Right lobe of liver (tissue), 6 donors: ENCODE results near the gene KAZN. TPM values are rescaled to one million over a fixed set of nuclear protein-coding genes. Genes with fewer than 3 reads are reported as not detected.

Experiments
- ATAC-seq, 4 donors: fragments of 200-7000 bp; cut with Tn5 transposase; one replicate each; pipeline ENCODE4 v1.9.1; 2020; ENCODE audit warnings: mild to moderate bottlenecking in 4 of 4, moderate library complexity in 4 of 4
- DNase-seq, 3 donors: peaks; one replicate each; pipeline ENCODE4 v3.0.0-alpha.2; 2020
- H3K27ac ChIP-seq, 3 donors: fragments of 200-600 bp; one replicate each; pipeline ENCODE4 v1.8.0; 2022
- H3K27me3 ChIP-seq, 2 donors: fragments of 200-600 bp; one replicate each; pipeline ENCODE4 v1.8.0; 2022
- H3K36me3 ChIP-seq, 4 donors: fragments of 200-600 bp; sonication (generic) in 1 of 4; one replicate each; pipeline versions ENCODE4 v1.5.1 to v1.8.0; 2017 to 2022; ENCODE audit warnings: control low read depth in 1 of 4
- H3K4me1 ChIP-seq, 4 donors: fragments of 200-600 bp; sonication (generic) in 1 of 4; one replicate each; pipeline versions ENCODE4 v1.5.1 to v1.8.0; 2017 to 2022; ENCODE audit warnings: control low read depth in 1 of 4
- H3K4me3 ChIP-seq, 3 donors: fragments of 200-600 bp; one replicate each; pipeline ENCODE4 v1.8.0; 2022
- H3K9me3 ChIP-seq, 4 donors: fragments of 200-600 bp; sonication (generic) in 1 of 4; one replicate each; pipeline versions ENCODE4 v1.5.1 to v1.8.0; 2017 to 2022; ENCODE audit warnings: control low read depth in 1 of 4
- POLR2A ChIP-seq: fragments of 450-650 bp; IDR thresholded peaks from one replicate; pipeline ENCODE4 v1.6.1; 2017; ENCODE audit warnings: antibody characterized with exemption, mild to moderate bottlenecking
- WGBS: methylation state at CpG from one replicate; pipeline ENCODE4 v1.1.6; 2018; ENCODE audit warnings: low coverage, low lambda C conversion rate; ENCODE audit not compliant: insufficient coverage; ENCODE audit errors: missing lambda C conversion rate; 5-methylcytosine and 5-hydroxymethylcytosine counted together
- intact Hi-C, 2 donors: fragments of 100-400 bp; cut with DNase I; formaldehyde crosslinking; loops; one replicate each; pipeline versions ENCODE4 v1.11.2 to v1.14.1; 2022
- total RNA-seq, 6 experiments: library from RNA; depleted of rRNA in 2 of 6; stranded (reverse); fragments of >200 nt in 2 of 6; fragmentation: NEBNext Ultra II Directional in 3 of 6; extraction: Animal tissue kit (Norgen Biotek cat#: 25700) in 3 of 6; gene quantifications; one replicate each; pipeline versions ENCODE4 v1.1.0 to v1.2.4, GENCODE V29; 2016 to 2023
- TF ChIP-seq, protein P1 (sequence below), 4 donors: fragments of 200-600 bp in 3 of 4; fragments of 450-650 bp in 1 of 4; IDR thresholded peaks; one replicate each; pipeline versions ENCODE4 v1.5.1 to v1.8.0; 2016 to 2022; ENCODE audit warnings: antibody characterized with exemption in 4 of 4, mild to moderate bottlenecking in 2 of 4
- donor health status: DM: no; HTN: yes; CAD: no.
- donor health status: DM: no; HTN: no; CAD: no.
- donor health status: DM: no; HTN: no; CAD: no.
- donor health status: DM: no; HTN: yes; CAD: no.
- donor health status: DM: no; HTN: yes; CAD: no.

KAZN gene
- total RNA-seq, 6 experiments from 2014 or later: 1.5 to 7.2 (median 2.7) TPM

DNA sequence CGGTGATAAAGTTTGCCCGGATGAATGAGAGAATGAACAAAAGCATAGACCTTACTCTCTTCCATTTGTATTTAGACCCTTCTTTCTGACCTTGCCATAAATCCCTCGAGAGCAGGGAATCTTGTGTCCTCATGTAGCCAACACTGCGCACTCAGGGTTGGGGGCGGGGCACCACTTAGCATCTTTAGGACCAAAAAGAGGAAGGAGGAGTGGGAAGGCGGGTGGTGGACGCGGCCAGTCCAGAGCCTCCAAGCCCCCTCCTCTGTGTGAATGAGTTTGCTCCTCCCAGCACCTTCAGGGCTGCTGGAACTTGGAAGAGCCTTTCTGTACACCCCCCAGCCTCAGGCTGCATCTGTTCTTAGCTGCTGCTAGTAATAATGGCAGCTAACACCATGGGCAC is 413.2 kb downstream of the KAZN start:
- Histone ChIP-seq H3K27me3 (no peaks in the 10 kb centered on the region), H3K4me3 (no peak overlapping the region), H3K27ac (no peak overlapping the region), H3K4me1 (peaks cover 0 to 4% (median 0%) of the 10 kb centered on the region in 4 donors), H3K9me3 (no peaks in the 10 kb centered on the region), H3K36me3 (no peaks in the 10 kb centered on the region)
- ATAC-seq (no peak), DNase-seq (no peak)
- intact Hi-C loops: no loop called here
- TF ChIP-seq, protein P1, sequence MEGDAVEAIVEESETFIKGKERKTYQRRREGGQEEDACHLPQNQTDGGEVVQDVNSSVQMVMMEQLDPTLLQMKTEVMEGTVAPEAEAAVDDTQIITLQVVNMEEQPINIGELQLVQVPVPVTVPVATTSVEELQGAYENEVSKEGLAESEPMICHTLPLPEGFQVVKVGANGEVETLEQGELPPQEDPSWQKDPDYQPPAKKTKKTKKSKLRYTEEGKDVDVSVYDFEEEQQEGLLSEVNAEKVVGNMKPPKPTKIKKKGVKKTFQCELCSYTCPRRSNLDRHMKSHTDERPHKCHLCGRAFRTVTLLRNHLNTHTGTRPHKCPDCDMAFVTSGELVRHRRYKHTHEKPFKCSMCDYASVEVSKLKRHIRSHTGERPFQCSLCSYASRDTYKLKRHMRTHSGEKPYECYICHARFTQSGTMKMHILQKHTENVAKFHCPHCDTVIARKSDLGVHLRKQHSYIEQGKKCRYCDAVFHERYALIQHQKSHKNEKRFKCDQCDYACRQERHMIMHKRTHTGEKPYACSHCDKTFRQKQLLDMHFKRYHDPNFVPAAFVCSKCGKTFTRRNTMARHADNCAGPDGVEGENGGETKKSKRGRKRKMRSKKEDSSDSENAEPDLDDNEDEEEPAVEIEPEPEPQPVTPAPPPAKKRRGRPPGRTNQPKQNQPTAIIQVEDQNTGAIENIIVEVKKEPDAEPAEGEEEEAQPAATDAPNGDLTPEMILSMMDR (IDR thresholded peaks at IDR 0.05): no peak
- TF ChIP-seq POLR2A: no peak
- WGBS: 70% methylated on average over 7 of the region's 8 CpGs

DNA sequence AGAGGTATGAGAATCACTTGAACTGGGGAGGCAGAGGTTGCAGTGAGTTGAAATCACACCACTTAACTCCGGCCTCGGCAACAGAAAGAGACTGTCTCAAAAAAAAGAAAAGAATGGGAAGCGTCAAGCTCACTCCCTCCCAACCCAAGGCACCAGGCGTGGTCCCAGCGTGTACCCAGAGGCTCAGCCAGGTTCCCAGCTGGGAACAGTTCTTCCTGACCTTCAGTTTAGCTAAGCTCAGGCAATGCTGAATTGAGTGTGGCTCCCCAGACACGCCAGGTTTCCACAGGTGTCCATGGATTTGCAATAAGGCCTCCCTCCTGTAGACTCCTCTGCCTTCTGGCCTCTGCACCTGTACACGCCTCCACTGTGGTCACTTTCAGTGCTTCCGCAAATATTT is 414.3 kb downstream of the KAZN start:
- TF ChIP-seq, protein P1 (IDR thresholded peaks at IDR 0.05): no peak
- no peak for TF ChIP-seq POLR2A
- H3K27me3 ChIP-seq: no peaks in the 10 kb centered on the region
- WGBS: 54% methylated on average over 3 of the region's 8 CpGs
- H3K4me3 ChIP-seq: no peak overlapping the region
- H3K27ac ChIP-seq: no peak overlapping the region
- peaks cover 0 to 4% (median 0%) of the 10 kb centered on the region in 4 donors for H3K4me1 ChIP-seq
- no peak for DNase-seq
- H3K36me3 ChIP-seq: no peaks in the 10 kb centered on the region
- intact Hi-C loops: no loop called here
- no peak for ATAC-seq
- no peaks in the 10 kb centered on the region for H3K9me3 ChIP-seq

DNA sequence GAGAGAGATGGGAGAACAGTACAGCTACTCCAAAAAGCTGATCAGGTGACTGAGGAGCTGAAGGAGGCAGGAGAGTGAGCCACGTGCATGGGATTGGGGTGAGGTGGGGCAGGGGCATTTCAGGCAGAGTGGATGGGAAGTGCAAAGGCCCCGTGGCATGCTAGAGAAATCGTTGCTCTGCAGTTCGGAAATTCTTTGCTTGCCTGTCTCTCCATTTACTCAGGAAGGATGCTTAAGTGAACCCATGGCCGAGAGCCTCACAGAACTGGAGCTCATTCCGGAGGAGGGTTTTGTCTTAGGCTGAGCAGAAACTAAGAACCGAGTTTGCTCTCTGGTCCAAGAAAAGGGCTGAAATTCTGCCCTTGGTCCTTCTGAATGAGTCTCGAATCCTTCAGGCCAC is 415.3 kb downstream of the KAZN start:
- WGBS: 58% methylated on average over 5 of the region's 8 CpGs
- intact Hi-C loops: no loop called here
- Histone ChIP-seq H3K4me1 (no peaks in the 10 kb centered on the region), H3K9me3 (no peaks in the 10 kb centered on the region), H3K36me3 (no peaks in the 10 kb centered on the region), H3K27ac (no peak overlapping the region), H3K4me3 (no peak overlapping the region), H3K27me3 (no peaks in the 10 kb centered on the region)
- DNase-seq (no peak), ATAC-seq (no peak)
- TF ChIP-seq, protein P1 (IDR thresholded peaks at IDR 0.05): no peak
- no peak for TF ChIP-seq POLR2A

DNA sequence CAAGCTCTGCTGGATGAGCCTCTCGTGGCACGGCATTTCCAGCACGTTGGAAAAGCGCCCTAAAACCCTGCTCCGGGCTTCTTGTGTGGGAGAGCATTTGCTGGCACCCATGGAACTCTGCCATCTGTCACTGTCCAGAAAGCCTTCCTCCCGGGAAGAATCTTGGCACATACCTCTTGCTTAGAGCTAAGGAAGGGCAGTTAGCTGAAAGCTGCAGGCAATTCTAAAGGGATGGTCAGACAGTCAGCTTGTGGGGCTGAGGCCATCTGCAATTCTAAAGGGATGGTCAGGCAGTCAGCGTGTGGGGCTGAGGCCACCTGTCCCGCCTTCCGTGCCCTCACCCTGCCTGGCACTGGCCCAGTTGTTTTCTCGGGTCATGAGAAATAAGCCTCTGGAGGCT is 416.0 kb downstream of the KAZN start:
- 49% methylated on average over 8 of the region's 10 CpGs for WGBS
- H3K36me3 ChIP-seq: no peaks in the 10 kb centered on the region
- H3K27ac ChIP-seq: no peak overlapping the region
- ATAC-seq (peak in 1 of 4 donors; percentile 19), DNase-seq (no peak)
- TF ChIP-seq, protein P1 (IDR thresholded peaks at IDR 0.05): no peak
- no peak for TF ChIP-seq POLR2A
- H3K9me3 ChIP-seq: no peaks in the 10 kb centered on the region
- no peak overlapping the region for H3K4me3 ChIP-seq
- intact Hi-C loops: no loop called here
- H3K4me1 ChIP-seq: no peaks in the 10 kb centered on the region
- H3K27me3 ChIP-seq: no peaks in the 10 kb centered on the region

DNA sequence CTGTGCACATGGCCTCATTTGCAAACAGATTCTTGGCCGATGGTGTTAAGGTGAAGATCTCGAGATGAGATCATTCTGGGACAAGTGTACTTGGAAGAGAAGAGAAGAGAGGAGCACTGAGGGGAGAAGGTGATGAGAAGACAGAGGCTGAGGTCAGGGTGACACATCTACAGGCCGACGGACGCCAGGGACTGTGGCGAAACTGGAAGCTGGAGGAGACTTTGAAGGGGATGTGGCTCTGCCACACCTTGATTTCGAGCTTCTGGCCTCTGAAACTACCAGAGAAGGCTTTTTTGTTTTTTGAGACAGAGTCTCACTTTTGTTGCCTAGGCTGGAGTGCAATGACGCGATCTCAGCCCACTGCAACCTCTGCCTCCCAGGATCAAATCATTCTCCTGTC is 417.5 kb downstream of the KAZN start:
- Histone ChIP-seq H3K27me3 (no peaks in the 10 kb centered on the region), H3K36me3 (no peaks in the 10 kb centered on the region), H3K4me3 (no peak overlapping the region), H3K9me3 (no peaks in the 10 kb centered on the region), H3K27ac (no peak overlapping the region), H3K4me1 (no peaks in the 10 kb centered on the region)
- ATAC-seq (no peak), DNase-seq (no peak)
- intact Hi-C loops: no loop called here
- TF ChIP-seq, protein P1 (IDR thresholded peaks at IDR 0.05): no peak
- no peak for TF ChIP-seq POLR2A
- 70% methylated on average over 8 of the region's 9 CpGs for WGBS
